ENCODE results near the gene NRXN3.

Gene NRXN3

GRCh38 chr14:79037106-79037505, 866.9 kb downstream of the NRXN3 start:
- no peak for DNase-seq

GRCh38 chr14:79037593-79037992, 867.4 kb downstream of the NRXN3 start:
- DNase-seq: no peak

- DNase-seq: no peak
Measured at GRCh38 chr14:79040790-79041189, 870.6 kb downstream of the NRXN3 start.

GRCh38 chr14:79043194-79043889, 873.2 kb downstream of the NRXN3 start:
- no peak for DNase-seq

GRCh38 chr14:79044894-79045624, 874.9 kb downstream of the NRXN3 start:
- DNase-seq: no peak

- no peak for DNase-seq
Measured at GRCh38 chr14:79050787-79051727, 880.9 kb downstream of the NRXN3 start.

GRCh38 chr14:79051742-79052141, 881.6 kb downstream of the NRXN3 start:
- no peak for DNase-seq

- no peak for DNase-seq
Measured at GRCh38 chr14:79056879-79057278, 886.7 kb downstream of the NRXN3 start.

- no peak for DNase-seq
Measured at GRCh38 chr14:79057333-79057732, 887.2 kb downstream of the NRXN3 start.

GRCh38 chr14:79062226-79062625, 892.1 kb downstream of the NRXN3 start:
- no peak for DNase-seq

- no peak for DNase-seq
Measured at GRCh38 chr14:79064214-79064613, 894.0 kb downstream of the NRXN3 start.

GRCh38 chr14:79074510-79074909, 904.3 kb downstream of the NRXN3 start:
- DNase-seq: no peak

- no peak for DNase-seq
Measured at GRCh38 chr14:79076428-79076827, 906.3 kb downstream of the NRXN3 start.

- DNase-seq: no peak
Measured at GRCh38 chr14:79077096-79077495, 906.9 kb downstream of the NRXN3 start.

GRCh38 chr14:79080040-79080439, 909.9 kb downstream of the NRXN3 start:
- no peak for DNase-seq

GRCh38 chr14:79082883-79083282, 912.7 kb downstream of the NRXN3 start:
- no peak for DNase-seq

- no peak for DNase-seq
Measured at GRCh38 chr14:79083356-79083755, 913.2 kb downstream of the NRXN3 start.

- no peak for DNase-seq
Measured at GRCh38 chr14:79084861-79085260, 914.7 kb downstream of the NRXN3 start.

GRCh38 chr14:79089576-79089975, 919.4 kb downstream of the NRXN3 start:
- no peak for DNase-seq

- DNase-seq: no peak
Measured at GRCh38 chr14:79090641-79091180, 920.5 kb downstream of the NRXN3 start.

- DNase-seq: no peak
Measured at GRCh38 chr14:79091381-79091963, 921.3 kb downstream of the NRXN3 start.

- DNase-seq: no peak
Measured at GRCh38 chr14:79093531-79093930, 923.4 kb downstream of the NRXN3 start.

- DNase-seq: no peak
Measured at GRCh38 chr14:79094951-79095350, 924.8 kb downstream of the NRXN3 start.

Data from NCI-H1436 treated with DMSO at 0.1 percent for 48 hours (cell line).